PC-9 (cell line): ENCODE data around the gene QTRT2.

Experiments
- CTCF ChIP-seq: fragments of 200-600 bp; sonication (generic); conservative IDR thresholded peaks from 2 replicates; pipeline ENCODE4 v1.6.1; 2017; ENCODE audit warnings: mixed run types, antibody characterized with exemption, mild to moderate bottlenecking, moderate library complexity
- EZH2 ChIP-seq: fragments of 200-600 bp; sonication (generic); IDR thresholded peaks from 2 replicates; pipeline ENCODE4 v1.8.0; 2017; ENCODE audit warnings: antibody characterized with exemption, low read depth

GRCh38 chr3:114110439-114110838 lies 53.9 kb downstream of the QTRT2 start:
- TF ChIP-seq CTCF (no peak), EZH2 (no peak)
